HUES48 (cell line): ENCODE data around the gene PHRF1.

Source experiments
- H3K27ac ChIP-seq: one replicate; pipeline ENCODE4 v1.7.0; 2013; ENCODE audit warnings: low read depth, low read length, inconsistent platforms
- H3K27me3 ChIP-seq: 2 replicates; pipeline ENCODE4 v1.6.1; 2013; ENCODE audit warnings: mild to moderate bottlenecking, low read length; ENCODE audit not compliant: control insufficient read depth, insufficient read depth
- H3K36me3 ChIP-seq: 2 replicates; pipeline ENCODE4 v1.6.1; 2013; ENCODE audit warnings: low read length; ENCODE audit not compliant: control insufficient read depth, insufficient read depth
- H3K4me1 ChIP-seq: 2 replicates; pipeline ENCODE4 v1.6.1; 2013; ENCODE audit warnings: mild to moderate bottlenecking, low read length; ENCODE audit not compliant: control insufficient read depth, insufficient read depth
- H3K4me3 ChIP-seq: 2 replicates; pipeline ENCODE4 v1.5.1; 2013; ENCODE audit warnings: mild to moderate bottlenecking, low read depth, low read length
- H3K9ac ChIP-seq: 2 replicates; pipeline ENCODE4 v1.6.1; 2013; ENCODE audit warnings: mild to moderate bottlenecking, low read depth, low read length, moderate library complexity
- H3K9me3 ChIP-seq: 2 replicates; pipeline ENCODE4 v1.6.1; 2013; ENCODE audit warnings: low read length; ENCODE audit not compliant: control insufficient read depth, insufficient read depth

Gene PHRF1

GRCh38 chr11:544817-545166 lies 31.5 kb upstream of the PHRF1 start:
- Histone ChIP-seq H3K36me3 (no peaks in the 10 kb centered on the region), H3K27me3 (no peaks in the 10 kb centered on the region), H3K27ac (no peak overlapping the region), H3K9me3 (no peaks in the 10 kb centered on the region), H3K9ac (no peak overlapping the region), H3K4me3 (no peak overlapping the region), H3K4me1 (no peaks in the 10 kb centered on the region)

DNA sequence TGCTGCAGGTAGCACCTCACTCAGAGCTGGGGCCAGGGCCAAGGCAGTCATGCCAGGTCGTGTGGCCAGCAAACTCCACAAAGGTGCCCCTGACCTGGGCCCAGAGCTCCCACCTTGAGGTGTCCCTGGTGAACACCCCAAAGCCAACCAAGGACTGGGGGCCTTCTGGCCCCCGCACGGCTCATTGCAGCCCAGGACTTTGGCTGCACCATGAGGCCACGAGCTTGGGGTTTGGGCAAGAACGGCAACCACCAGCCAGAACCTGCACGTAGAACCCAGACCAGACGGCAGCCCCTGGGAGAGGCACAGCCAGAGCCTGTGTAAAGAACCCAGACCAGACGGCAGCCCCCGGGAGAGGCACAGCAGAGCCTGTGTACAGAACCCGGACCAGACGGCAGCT lies 31.1 kb upstream of the PHRF1 start:
- H3K27me3 ChIP-seq, result no peaks in the 10 kb centered on the region
- H3K36me3 ChIP-seq, result no peaks in the 10 kb centered on the region
- H3K9me3 ChIP-seq, result no peaks in the 10 kb centered on the region
- H3K4me1 ChIP-seq, result no peaks in the 10 kb centered on the region
- no peak overlapping the region for H3K27ac ChIP-seq
- H3K4me3 ChIP-seq, result no peak overlapping the region
- no peak overlapping the region for H3K9ac ChIP-seq

- no peaks in the 10 kb centered on the region for H3K36me3 ChIP-seq
- no peaks in the 10 kb centered on the region for H3K4me1 ChIP-seq
- H3K4me3 ChIP-seq, result no peak overlapping the region
- H3K9ac ChIP-seq, result no peak overlapping the region
- no peaks in the 10 kb centered on the region for H3K9me3 ChIP-seq
- H3K27ac ChIP-seq, result peak overlapping the region; percentile 5
- no peaks in the 10 kb centered on the region for H3K27me3 ChIP-seq
Observed at GRCh38 chr11:548700-549603, 27.3 kb upstream of the PHRF1 start.

DNA sequence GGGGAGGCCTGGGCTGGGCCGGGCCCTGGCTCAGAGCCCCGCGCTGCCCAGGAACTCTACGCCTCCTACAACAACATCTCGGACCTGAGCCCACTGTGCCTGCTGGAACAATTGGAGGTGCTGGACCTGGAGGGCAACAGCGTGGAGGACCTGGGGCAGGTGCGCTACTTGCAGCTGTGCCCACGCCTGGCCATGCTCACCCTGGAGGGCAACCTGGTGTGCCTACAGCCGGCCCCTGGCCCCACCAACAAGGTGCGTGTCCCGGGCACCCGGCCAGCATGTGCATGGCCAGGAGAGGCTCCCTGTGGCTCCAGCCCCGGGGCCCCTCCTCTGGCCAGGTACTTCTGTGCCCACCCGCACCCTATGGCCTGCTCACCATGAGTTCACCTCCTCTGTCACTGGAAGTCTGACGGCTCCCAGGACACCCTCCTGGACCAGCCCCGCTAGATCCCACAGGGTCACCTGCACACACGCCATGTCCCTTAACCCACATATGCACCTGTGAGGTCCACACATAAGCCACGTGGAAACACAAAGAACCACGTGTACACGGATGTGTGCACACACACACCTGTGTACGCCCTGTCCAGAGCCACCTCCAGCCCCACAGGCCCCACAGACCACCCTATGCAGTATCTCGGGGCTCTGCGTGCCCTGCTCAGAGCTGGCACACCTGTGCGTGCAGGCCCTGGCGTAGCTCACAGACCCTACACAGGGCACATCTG lies 26.1 kb upstream of the PHRF1 start:
- Histone ChIP-seq H3K9me3 (no peaks in the 10 kb centered on the region), H3K27ac (no peak overlapping the region), H3K27me3 (no peaks in the 10 kb centered on the region; the same call in 1 of the 2 replicates), H3K36me3 (no peaks in the 10 kb centered on the region), H3K4me3 (no peak overlapping the region), H3K4me1 (no peaks in the 10 kb centered on the region), H3K9ac (no peak overlapping the region)

- H3K27ac ChIP-seq, result no peak overlapping the region
- no peak overlapping the region for H3K9ac ChIP-seq
- H3K36me3 ChIP-seq, result no peaks in the 10 kb centered on the region
- H3K9me3 ChIP-seq, result no peaks in the 10 kb centered on the region
- H3K27me3 ChIP-seq, result peaks cover 3% of the 10 kb centered on the region; the same call in 1 of the 2 replicates
- H3K4me3 ChIP-seq, result no peak overlapping the region
- H3K4me1 ChIP-seq, result no peaks in the 10 kb centered on the region
Observed at GRCh38 chr11:550746-551085, 25.6 kb upstream of the PHRF1 start.

- Histone ChIP-seq H3K9ac (no peak overlapping the region), H3K36me3 (no peaks in the 10 kb centered on the region), H3K4me1 (no peaks in the 10 kb centered on the region), H3K9me3 (no peaks in the 10 kb centered on the region), H3K4me3 (no peak overlapping the region), H3K27ac (no peak overlapping the region), H3K27me3 (peaks cover 7% of the 10 kb centered on the region)
Observed at GRCh38 chr11:551131-551530, 25.1 kb upstream of the PHRF1 start.

GRCh38 chr11:551596-551995 lies 24.7 kb upstream of the PHRF1 start:
- Histone ChIP-seq H3K4me3 (no peak overlapping the region), H3K9me3 (no peaks in the 10 kb centered on the region), H3K36me3 (no peaks in the 10 kb centered on the region), H3K27me3 (peaks cover 12% of the 10 kb centered on the region), H3K27ac (no peak overlapping the region), H3K9ac (no peak overlapping the region), H3K4me1 (no peaks in the 10 kb centered on the region)

GRCh38 chr11:553083-553987 lies 22.9 kb upstream of the PHRF1 start:
- H3K27ac ChIP-seq, result no peak overlapping the region
- no peaks in the 10 kb centered on the region for H3K9me3 ChIP-seq
- no peak overlapping the region for H3K4me3 ChIP-seq
- H3K4me1 ChIP-seq, result no peaks in the 10 kb centered on the region
- no peak overlapping the region for H3K9ac ChIP-seq
- H3K27me3 ChIP-seq, result peaks cover 27% of the 10 kb centered on the region
- no peaks in the 10 kb centered on the region for H3K36me3 ChIP-seq

DNA sequence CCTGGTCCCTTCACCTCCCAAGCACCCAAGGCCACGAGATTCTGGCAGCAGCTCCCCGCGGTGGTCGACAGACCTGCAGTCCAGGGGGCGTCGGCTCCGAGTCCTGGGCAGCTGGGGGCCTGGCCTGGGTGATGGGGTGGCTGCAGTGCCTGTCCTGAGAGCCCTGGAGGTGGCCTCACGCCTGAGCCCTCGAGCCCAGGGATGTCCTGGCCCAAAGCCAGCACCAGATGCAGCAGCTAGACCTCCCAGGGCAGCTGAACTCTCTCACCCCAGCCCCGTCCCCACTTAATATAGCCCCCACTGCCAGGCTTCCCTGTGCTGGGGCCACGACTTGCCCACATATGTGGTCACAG lies 22.3 kb upstream of the PHRF1 start:
- H3K27me3 ChIP-seq, result peaks cover 27% of the 10 kb centered on the region
- no peaks in the 10 kb centered on the region for H3K4me1 ChIP-seq
- H3K9me3 ChIP-seq, result no peaks in the 10 kb centered on the region

GRCh38 chr11:554428-555226 lies 21.6 kb upstream of the PHRF1 start:
- H3K36me3 ChIP-seq, result no peaks in the 10 kb centered on the region
- H3K4me1 ChIP-seq, result no peaks in the 10 kb centered on the region
- no peaks in the 10 kb centered on the region for H3K9me3 ChIP-seq
- no peak overlapping the region for H3K9ac ChIP-seq
- H3K27ac ChIP-seq, result peak overlapping the region; percentile 28
- H3K27me3 ChIP-seq, result peaks cover 27% of the 10 kb centered on the region
- peak overlapping the region; percentile 54 for H3K4me3 ChIP-seq

More for the DNA sequence above, 22.3 kb upstream of the PHRF1 start:
- no peaks in the 10 kb centered on the region for H3K36me3 ChIP-seq
- no peak overlapping the region for H3K9ac ChIP-seq
- no peak overlapping the region for H3K27ac ChIP-seq
- H3K4me3 ChIP-seq, result no peak overlapping the region
